Peyer's patch (tissue), 4 donors: Measurements from ENCODE around the gene CNTN3.

Source experiments
- CTCF ChIP-seq, 6 experiments: fragments of 450-650 bp in 4 of 6; fragments of 200-600 bp in 2 of 6; sonication (generic) in 1 of 6; IDR thresholded peaks; one replicate each; pipeline ENCODE4 v1.5.1; 2017 to 2019; ENCODE audit warnings: antibody characterized with exemption in 6 of 6, mild to moderate bottlenecking in 3 of 6, moderate library complexity in 1 of 6
- POLR2A ChIP-seq, 2 donors: fragments of 450-650 bp; IDR thresholded peaks; one replicate each; pipeline ENCODE4 v1.5.1; 2017; ENCODE audit warnings: antibody characterized with exemption in 2 of 2, mild to moderate bottlenecking in 2 of 2, moderate library complexity in 2 of 2

GRCh38 chr3:74584782-74585181, 29.7 kb downstream of the CNTN3 start:
- TF ChIP-seq POLR2A (IDR thresholded peaks at IDR 0.05) (no peak), CTCF (IDR thresholded peaks at IDR 0.05) (no peak)
